Measurements from ENCODE around the gene TRPM3. TPM values are rescaled to one million over a fixed set of nuclear protein-coding genes. Genes with fewer than 3 reads are reported as not detected.

Gene TRPM3
- total RNA-seq, 4 donors from 2014 or later, result 0.57 to 4.4 (median 1.4) TPM; not detected in 1

DNA sequence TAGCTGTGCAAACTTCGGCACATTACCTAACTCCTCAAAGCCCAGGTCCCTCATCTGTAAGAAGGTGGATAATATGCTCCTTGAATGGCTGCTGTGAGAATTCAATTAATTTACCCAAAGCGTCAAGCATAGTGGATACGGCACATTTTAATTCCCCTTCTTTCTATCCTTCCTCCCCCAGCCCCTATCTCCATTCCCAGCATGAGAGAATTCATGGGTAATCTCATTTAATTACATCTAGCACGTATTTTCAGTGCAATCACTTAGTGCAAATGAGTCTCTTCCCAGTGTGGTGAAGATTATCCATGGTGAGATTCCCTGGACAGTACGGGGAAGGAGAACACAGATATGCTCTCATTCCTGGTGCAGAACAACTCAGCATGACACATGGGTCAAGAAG is 145.6 kb downstream of the TRPM3 start:
- TF ChIP-seq, protein P1, sequence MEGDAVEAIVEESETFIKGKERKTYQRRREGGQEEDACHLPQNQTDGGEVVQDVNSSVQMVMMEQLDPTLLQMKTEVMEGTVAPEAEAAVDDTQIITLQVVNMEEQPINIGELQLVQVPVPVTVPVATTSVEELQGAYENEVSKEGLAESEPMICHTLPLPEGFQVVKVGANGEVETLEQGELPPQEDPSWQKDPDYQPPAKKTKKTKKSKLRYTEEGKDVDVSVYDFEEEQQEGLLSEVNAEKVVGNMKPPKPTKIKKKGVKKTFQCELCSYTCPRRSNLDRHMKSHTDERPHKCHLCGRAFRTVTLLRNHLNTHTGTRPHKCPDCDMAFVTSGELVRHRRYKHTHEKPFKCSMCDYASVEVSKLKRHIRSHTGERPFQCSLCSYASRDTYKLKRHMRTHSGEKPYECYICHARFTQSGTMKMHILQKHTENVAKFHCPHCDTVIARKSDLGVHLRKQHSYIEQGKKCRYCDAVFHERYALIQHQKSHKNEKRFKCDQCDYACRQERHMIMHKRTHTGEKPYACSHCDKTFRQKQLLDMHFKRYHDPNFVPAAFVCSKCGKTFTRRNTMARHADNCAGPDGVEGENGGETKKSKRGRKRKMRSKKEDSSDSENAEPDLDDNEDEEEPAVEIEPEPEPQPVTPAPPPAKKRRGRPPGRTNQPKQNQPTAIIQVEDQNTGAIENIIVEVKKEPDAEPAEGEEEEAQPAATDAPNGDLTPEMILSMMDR (IDR thresholded peaks at IDR 0.05; ENCODE audit: low read depth), result no peak

DNA sequence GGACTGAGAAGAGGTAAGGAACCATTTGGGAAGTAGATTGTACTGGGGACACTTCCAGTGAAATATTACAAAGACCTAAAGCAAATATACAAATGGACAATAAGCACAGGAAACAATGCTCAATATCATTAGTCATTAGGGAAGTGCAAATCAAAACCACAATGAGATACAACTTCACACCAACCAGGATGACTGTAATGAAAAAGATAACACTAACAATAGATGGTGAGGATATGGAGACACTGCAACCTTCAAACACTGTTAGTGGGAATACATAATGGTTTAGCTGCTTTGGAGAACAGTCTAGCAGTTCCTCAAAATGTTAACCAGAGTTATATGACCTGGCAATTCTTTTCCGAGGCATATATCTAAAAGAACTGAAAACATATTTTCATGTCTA is 149.7 kb downstream of the TRPM3 start:
- TF ChIP-seq, protein P1 (IDR thresholded peaks at IDR 0.05; ENCODE audit: low read depth), result no peak

DNA sequence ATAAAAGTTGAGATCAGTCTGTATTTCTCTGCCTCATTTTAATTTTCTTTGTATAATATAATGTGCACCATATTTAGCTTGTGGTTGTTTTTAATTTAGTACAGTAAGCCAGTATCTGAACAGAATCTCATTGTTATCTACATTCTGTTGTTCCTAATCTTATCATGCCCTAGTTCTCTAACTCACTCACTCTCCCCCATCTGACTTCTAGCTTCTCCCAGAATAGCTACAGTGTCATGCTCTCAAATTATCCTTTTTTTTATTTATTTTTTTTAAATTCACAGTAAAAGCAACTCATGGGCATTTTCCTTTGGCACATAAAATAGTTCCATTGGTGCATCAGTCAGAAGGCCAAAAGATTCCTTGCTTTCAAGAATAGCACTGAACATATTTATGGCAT is 156.6 kb downstream of the TRPM3 start:
- TF ChIP-seq, protein P1 (IDR thresholded peaks at IDR 0.05; ENCODE audit: low read depth), result no peak

DNA sequence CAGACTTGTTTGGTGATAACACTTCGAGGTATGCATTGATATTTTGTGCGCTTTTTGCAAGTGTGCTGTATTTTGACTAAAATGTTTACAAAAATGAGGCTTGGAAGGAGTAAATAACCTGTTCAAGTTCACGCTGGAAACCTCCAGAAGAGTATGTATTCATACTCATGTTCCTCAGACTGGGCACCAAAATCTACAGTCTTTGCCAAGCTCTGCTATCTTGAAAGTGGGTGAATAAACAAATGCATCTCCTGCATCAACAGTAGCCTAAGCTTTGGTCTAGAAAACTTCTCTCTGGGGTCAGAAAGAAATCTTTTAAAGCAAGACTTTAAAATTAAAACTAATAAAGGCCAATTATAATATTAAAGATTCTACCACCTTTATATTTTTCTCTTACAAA is 157.9 kb downstream of the TRPM3 start:
- TF ChIP-seq, protein P1 (IDR thresholded peaks at IDR 0.05; ENCODE audit: low read depth), result no peak

DNA sequence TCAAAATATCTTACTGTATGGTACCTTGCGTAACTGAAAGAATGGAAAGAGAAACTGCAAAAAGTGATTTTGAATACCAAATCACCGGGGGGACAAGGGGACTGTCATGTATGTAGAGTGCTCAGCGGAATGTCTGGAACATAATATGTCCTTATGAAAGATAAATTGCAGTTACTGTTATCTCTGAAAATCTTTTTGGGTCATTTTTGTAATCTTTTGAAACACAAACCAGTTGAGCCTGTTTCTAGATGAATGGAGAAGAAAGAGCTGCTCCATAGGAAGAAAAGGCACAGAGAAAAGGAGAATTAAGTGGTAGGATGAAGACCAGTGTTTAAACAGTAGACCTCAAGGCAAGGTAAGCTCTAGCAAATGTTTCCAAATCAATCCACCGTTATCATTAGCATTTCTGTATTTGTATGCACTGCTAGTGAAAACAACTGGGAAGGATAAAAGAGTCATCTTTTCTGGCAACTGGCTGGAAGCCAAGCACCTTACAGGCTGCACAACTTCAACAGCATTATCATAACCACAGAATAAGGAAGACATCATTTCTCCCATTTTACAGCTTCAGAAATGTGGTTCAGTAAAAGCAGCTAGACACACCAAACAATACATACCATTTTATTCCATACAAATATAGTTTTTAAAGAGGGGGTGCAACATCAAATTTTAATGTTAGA is 158.5 kb downstream of the TRPM3 start:
- TF ChIP-seq, protein P1 (IDR thresholded peaks at IDR 0.05; ENCODE audit: low read depth), result no peak

DNA sequence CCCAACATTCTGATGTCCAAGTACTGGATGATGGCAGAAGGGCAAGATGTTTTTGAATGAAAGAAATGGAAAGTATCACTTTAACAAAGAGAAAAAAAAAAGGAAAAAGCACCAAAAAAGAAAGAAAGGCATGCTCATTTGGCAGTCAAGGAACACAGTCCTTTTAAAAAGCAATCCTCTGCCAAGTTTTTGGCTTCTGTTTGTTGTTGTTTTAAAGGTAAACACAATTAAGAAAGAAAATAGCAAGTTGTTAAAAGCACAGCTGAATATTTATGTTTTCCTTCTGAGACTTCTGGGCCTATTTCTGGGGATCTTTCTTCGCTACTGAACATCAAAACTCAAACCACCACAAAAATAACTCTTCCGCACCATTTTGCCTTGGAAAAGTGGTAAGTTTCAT is 162.1 kb downstream of the TRPM3 start:
- TF ChIP-seq, protein P1 (IDR thresholded peaks at IDR 0.05; ENCODE audit: low read depth), result no peak

DNA sequence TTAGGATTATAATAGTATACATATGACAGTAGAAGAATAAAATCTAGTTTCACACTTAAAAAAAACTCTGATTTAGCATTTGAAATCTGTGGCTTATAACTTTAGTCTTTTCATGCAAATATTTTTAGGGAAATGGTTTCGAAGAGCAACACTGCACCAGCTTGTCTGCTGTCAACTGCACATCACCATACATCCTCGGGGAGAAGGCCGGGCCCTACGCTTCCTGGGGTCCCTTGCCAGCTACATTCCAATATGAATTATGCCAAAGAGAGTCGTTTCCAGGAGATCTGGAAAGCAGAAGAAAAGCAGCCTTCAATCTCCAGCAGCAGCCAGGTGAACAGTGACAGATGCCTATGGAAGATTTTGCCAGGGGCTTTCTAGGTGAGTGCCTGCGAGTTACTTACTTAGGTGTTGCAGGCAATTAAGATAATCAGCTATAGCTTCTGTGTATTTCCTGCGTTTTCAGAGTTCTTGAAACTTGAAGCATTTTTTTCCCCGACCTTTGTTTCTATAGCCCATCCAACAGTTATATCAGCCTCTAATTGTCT is 166.8 kb downstream of the TRPM3 start:
- TF ChIP-seq, protein P1 (IDR thresholded peaks at IDR 0.05; ENCODE audit: low read depth), result no peak

All from subcutaneous adipose tissue (tissue), 4 donors.